Panc1 (cell line): ENCODE results near the gene AKAP1. TPM values are rescaled to one million over a fixed set of nuclear protein-coding genes. Genes with fewer than 3 reads are reported as not detected.

ENCODE experiments used
- ATAC-seq: fragments of 200-7000 bp; cut with Tn5 transposase; 2 replicates; pipeline ENCODE4 v1.9.1; 2020; ENCODE audit warnings: mild to moderate bottlenecking, moderate library complexity
- BruUV-seq: library from RNA; stranded (reverse); fragments of 400-500 nt; replicated peaks from 2 replicates; lab custom pipeline; 2021; lab: Mats Ljungman, UMichigan
- CTCF ChIA-PET: fragments of 300-600 bp; sonication (Branson Sonifier 250); formaldehyde crosslinking; loops from one replicate; lab custom pipeline; 2022; ENCODE audit warnings: antibody characterized with exemption; lab: Charles Lee
- POLR2A ChIA-PET: fragments of 300-600 bp; sonication (Branson Sonifier 250); formaldehyde crosslinking; loops from one replicate; lab custom pipeline; 2022; ENCODE audit warnings: antibody characterized with exemption; lab: Charles Lee
- DNase-seq: peaks from one replicate; pipeline ENCODE4 v3.0.0-alpha.2; 2010; ENCODE audit warnings: low read depth, low spot score
- H3K27ac ChIP-seq: 2 replicates; pipeline ENCODE4 v1.5.1; 2011; ENCODE audit warnings: mild to moderate bottlenecking, low read length, inconsistent platforms
- H3K27me3 ChIP-seq: fragments of 200-500 bp; sonication (Bioruptor generic); 2 replicates; pipeline ENCODE4 v1.6.0; 2014; ENCODE audit warnings: low read length, inconsistent platforms; ENCODE audit not compliant: control insufficient read depth, insufficient read depth
- H3K36me3 ChIP-seq: fragments of 200-500 bp; sonication (Bioruptor generic); 2 replicates; pipeline ENCODE4 v1.5.1; 2014; ENCODE audit warnings: inconsistent platforms, mild to moderate bottlenecking, low read length, moderate library complexity; ENCODE audit not compliant: control insufficient read depth, insufficient read depth
- H3K4me1 ChIP-seq: 2 replicates; pipeline ENCODE4 v1.5.1; 2011; ENCODE audit warnings: inconsistent platforms, mild to moderate bottlenecking, low read length, moderate library complexity; ENCODE audit not compliant: control insufficient read depth, insufficient read depth
- H3K4me3 ChIP-seq, 2 experiments: 2 replicates each; pipeline ENCODE4 v1.5.1; 2011 to 2012; ENCODE audit warnings: low read depth in 2 of 2, low read length in 2 of 2, mild to moderate bottlenecking in 2 of 2, inconsistent platforms in 1 of 2, moderate library complexity in 1 of 2
- H3K9me3 ChIP-seq: fragments of 200-500 bp; sonication (Bioruptor generic); 2 replicates; pipeline ENCODE4 v1.5.1; 2014; ENCODE audit warnings: low read depth, mild to moderate bottlenecking, inconsistent platforms, low read length, moderate library complexity; ENCODE audit not compliant: control insufficient read depth, insufficient read depth
- CTCF ChIP-seq: fragments of 450-650 bp; IDR thresholded peaks from 2 replicates; pipeline ENCODE4 v1.5.1; 2017; ENCODE audit warnings: mild to moderate bottlenecking
- POLR2AphosphoS5 ChIP-seq: IDR thresholded peaks from 2 replicates; pipeline ENCODE4 v1.6.1; 2012; ENCODE audit warnings: mild to moderate bottlenecking, low read depth, low read length, moderate library complexity
- REST ChIP-seq, 2 experiments: IDR thresholded peaks; 2 replicates each; pipeline ENCODE4 v1.6.1; 2011 to 2012; ENCODE audit warnings: low read depth in 2 of 2, control low read depth in 1 of 2, low read length in 1 of 2, mild to moderate bottlenecking in 1 of 2, moderate library complexity in 1 of 2; ENCODE audit not compliant: insufficient read depth in 1 of 2
- SIN3A ChIP-seq: IDR thresholded peaks from 2 replicates; pipeline ENCODE4 v1.6.1; 2012; ENCODE audit warnings: low read depth, mild to moderate bottlenecking, low read length, moderate library complexity, borderline replicate concordance; ENCODE audit not compliant: insufficient read depth
- TCF7L2 ChIP-seq: IDR thresholded peaks from 2 replicates; pipeline ENCODE4 v1.6.1; 2011; ENCODE audit warnings: mild to moderate bottlenecking, low read depth, low read length, inconsistent platforms
- in situ Hi-C: cut with HindIII; loops from 2 replicates; pipeline ENCODE4 v1.10.0; 2016; ENCODE audit warnings: low sequenced_read_pairs, low pct_unique_long_range_greater_than_20kb
- intact Hi-C: fragments of 100-400 bp; cut with micrococcal nuclease; formaldehyde crosslinking; loops from one replicate; pipeline ENCODE4 v1.10.0; 2022; ENCODE audit not compliant: unreplicated experiment
- total RNA-seq: library from RNA; stranded (reverse); gene quantifications from one replicate; pipeline ENCODE4 v1.2.1, GENCODE V29; 2021; ENCODE audit not compliant: unreplicated experiment

The AKAP1 gene
- total RNA-seq, 1 experiment from 2014 or later, result 52.7 TPM

GRCh38 chr17:57068707-57069106 lies 16.3 kb upstream of the AKAP1 start:
- in situ Hi-C loops (no loop called here), intact Hi-C loops (no loop called here)
- ATAC-seq (0 out of 2 replicates have a peak, but pooled peaks have one; percentile 34), DNase-seq (no peak)
- H3K36me3 ChIP-seq, result no peaks in the 10 kb centered on the region
- POLR2A ChIA-PET, result no interaction called here
- H3K27ac ChIP-seq, result no peak overlapping the region
- no TSS peak for BruUV-seq
- CTCF ChIA-PET, result no interaction called here
- H3K27me3 ChIP-seq, result peaks cover 2% of the 10 kb centered on the region; the same call in 1 of the 2 replicates
- H3K4me1 ChIP-seq, result no peaks in the 10 kb centered on the region
- no peak for TF ChIP-seq CTCF
- TF ChIP-seq TCF7L2, result no peak
- no peak for TF ChIP-seq REST (IDR thresholded peaks at IDR 0.05; ENCODE audit: insufficient read depth in 1 of 2, low read depth in 2 of 2, low read length in 1 of 2)
- TF ChIP-seq POLR2AphosphoS5, result no peak
- no peak for TF ChIP-seq SIN3A
- no peak overlapping the region for H3K4me3 ChIP-seq
- no peaks in the 10 kb centered on the region for H3K9me3 ChIP-seq

- BruUV-seq, result no TSS peak
- no peak for ATAC-seq
- Histone ChIP-seq H3K4me1 (no peaks in the 10 kb centered on the region), H3K27ac (no peak overlapping the region), H3K27me3 (peaks cover 2% of the 10 kb centered on the region; the same call in 1 of the 2 replicates), H3K4me3 (no peak overlapping the region), H3K36me3 (no peaks in the 10 kb centered on the region), H3K9me3 (no peaks in the 10 kb centered on the region)
- DNase-seq, result no peak
- POLR2A ChIA-PET, result no interaction called here
- in situ Hi-C loops (no loop called here), intact Hi-C loops (no loop called here)
- TF ChIP-seq POLR2AphosphoS5 (no peak), CTCF (no peak), REST (IDR thresholded peaks at IDR 0.05; ENCODE audit: insufficient read depth in 1 of 2, low read depth in 2 of 2, low read length in 1 of 2) (no peak), SIN3A (no peak), TCF7L2 (no peak)
- CTCF ChIA-PET, result no interaction called here
These were observed 12.8 kb upstream of the AKAP1 start for GRCh38 chr17:57071991-57072944.
